SK-N-MC (cell line): Measurements from ENCODE around the gene ANO3.

ENCODE experiments used
- DNase-seq: peaks from one replicate; pipeline ENCODE4 v3.0.0-alpha.2; 2011; ENCODE audit warnings: low read depth, low spot score
- H3K27ac ChIP-seq: fragments of 200-600 bp; sonication (generic); 2 replicates; pipeline ENCODE4 v1.5.1; 2016; ENCODE audit warnings: mixed run types
- H3K36me3 ChIP-seq: fragments of 200-600 bp; sonication (generic); 2 replicates; pipeline ENCODE4 v1.6.1; 2017; ENCODE audit warnings: antibody characterized with exemption, low read length, mixed read lengths; ENCODE audit not compliant: insufficient read depth
- H3K4me3 ChIP-seq: fragments of 200-600 bp; sonication (generic); 2 replicates; pipeline ENCODE4 v1.5.1; 2016
- H3K9ac ChIP-seq: fragments of 200-600 bp; sonication (generic); 2 replicates; pipeline ENCODE4 v1.8.0; 2017; ENCODE audit warnings: mixed run types, mixed read lengths; ENCODE audit not compliant: insufficient read length
- H3K9me3 ChIP-seq: fragments of 200-600 bp; sonication (generic); 2 replicates; pipeline ENCODE4 v1.6.1; 2017; ENCODE audit warnings: low read depth, mild to moderate bottlenecking, antibody characterized with exemption, low read length, moderate library complexity, mixed read lengths
- EZH2 ChIP-seq: fragments of 200-600 bp; sonication (generic); IDR thresholded peaks from one replicate; pipeline ENCODE4 v1.6.1; 2017; ENCODE audit warnings: antibody characterized with exemption
- FOXP2 ChIP-seq: optimal IDR thresholded peaks from 2 replicates; pipeline ENCODE3; 2011; ENCODE audit warnings: mild to moderate bottlenecking, moderate library complexity; ENCODE audit not compliant: insufficient read depth; ENCODE audit errors: extremely low read length, control extremely low read depth
- POLR2AphosphoS5 ChIP-seq: IDR thresholded peaks from 2 replicates; pipeline ENCODE4 v1.6.1; 2012; ENCODE audit warnings: mild to moderate bottlenecking, low read depth, low read length, borderline replicate concordance

ANO3 gene

DNA sequence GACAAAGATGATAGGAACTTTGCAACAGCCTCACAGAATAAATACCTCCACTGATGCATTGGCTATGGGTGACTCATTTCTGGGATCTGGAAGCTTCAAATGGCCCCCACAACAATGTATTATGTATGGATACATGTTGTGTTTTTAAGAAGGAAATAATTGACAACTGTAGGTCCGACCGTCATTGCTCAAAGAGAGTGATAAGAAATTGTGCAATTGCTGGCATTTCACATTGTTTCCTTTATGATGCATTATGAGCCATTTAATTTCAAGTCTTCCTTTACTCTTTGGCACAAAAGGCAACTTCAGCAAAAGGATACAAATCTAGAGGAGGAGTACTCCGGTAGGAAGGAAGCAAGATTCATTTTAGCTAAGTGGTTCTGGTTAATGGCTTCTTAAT lies 2.0 kb downstream of the ANO3 start:
- TF ChIP-seq POLR2AphosphoS5 (no peak), FOXP2 (no peak), EZH2 (no peak)
- no peak for DNase-seq
- H3K36me3 ChIP-seq: no peaks in the 10 kb centered on the region
- H3K9ac ChIP-seq: no peak overlapping the region
- no peak overlapping the region for H3K27ac ChIP-seq
- no peaks in the 10 kb centered on the region for H3K9me3 ChIP-seq
- no peak overlapping the region for H3K4me3 ChIP-seq

DNA sequence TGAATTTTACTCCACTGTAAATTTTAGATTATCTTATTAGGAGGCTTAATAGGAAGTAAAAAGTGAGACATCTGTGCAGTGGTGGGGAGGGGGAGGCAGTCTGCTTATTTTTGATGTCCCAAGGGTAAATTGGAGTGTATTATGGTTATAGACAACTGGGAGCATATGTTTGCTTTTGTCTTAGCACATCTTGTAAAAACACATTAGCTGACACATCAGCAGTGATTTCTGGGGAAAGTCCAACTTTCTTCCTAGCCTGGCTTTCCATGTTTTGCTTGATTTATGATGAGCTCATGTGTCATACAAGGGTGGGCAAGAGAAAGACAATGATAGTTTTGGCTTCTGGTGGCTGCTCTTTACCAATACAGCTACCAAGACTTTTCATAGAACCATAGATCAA lies 4.0 kb downstream of the ANO3 start:
- TF ChIP-seq FOXP2: no peak
- no peak for TF ChIP-seq POLR2AphosphoS5
- no peak for TF ChIP-seq EZH2
- no peak for DNase-seq
- Histone ChIP-seq H3K27ac (no peak overlapping the region), H3K36me3 (no peaks in the 10 kb centered on the region), H3K9ac (no peak overlapping the region), H3K9me3 (no peaks in the 10 kb centered on the region), H3K4me3 (no peak overlapping the region)

DNA sequence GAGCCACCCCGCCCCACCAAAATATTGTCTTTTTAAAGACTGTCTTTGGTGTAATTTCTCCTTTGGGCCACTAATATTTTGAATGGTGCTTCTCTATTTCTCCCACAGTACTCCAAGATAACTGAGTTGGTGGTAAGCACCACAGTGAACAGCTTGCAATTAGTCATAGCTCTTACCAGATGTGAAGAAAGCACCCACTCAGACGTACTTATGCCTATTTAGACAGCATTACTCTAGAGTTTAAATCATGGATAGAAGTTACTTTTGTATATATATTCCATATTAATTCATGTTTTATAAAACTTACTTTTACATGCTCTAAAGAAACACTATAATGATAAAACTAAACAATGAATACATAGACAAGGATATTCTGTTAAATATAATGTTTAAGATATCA lies 12.7 kb downstream of the ANO3 start:
- H3K9me3 ChIP-seq: no peaks in the 10 kb centered on the region
- no peak overlapping the region for H3K4me3 ChIP-seq
- no peak overlapping the region for H3K9ac ChIP-seq
- no peaks in the 10 kb centered on the region for H3K36me3 ChIP-seq
- TF ChIP-seq FOXP2 (no peak), EZH2 (no peak), POLR2AphosphoS5 (no peak)
- no peak for DNase-seq
- H3K27ac ChIP-seq: no peak overlapping the region

DNA sequence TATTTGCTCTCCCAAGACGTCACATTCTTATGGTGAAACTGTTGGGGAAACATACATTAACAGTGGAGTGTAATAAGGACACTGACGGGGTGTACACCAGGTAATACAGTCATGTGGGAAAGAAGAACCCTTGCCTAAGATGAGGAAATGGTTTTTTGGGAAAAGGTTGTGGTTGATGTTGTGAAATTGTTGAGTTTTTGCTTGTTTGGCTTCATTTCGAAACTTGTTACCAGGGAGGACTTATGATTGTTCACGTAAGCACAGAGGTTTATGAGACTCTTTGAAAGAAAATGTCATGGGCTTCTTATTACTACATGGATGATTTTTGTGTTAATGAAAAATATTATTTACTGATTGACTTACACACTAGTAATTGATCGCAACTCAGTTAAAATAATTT lies 16.8 kb downstream of the ANO3 start:
- TF ChIP-seq FOXP2: no peak
- TF ChIP-seq POLR2AphosphoS5: no peak
- no peak for TF ChIP-seq EZH2
- Histone ChIP-seq H3K4me3 (no peak overlapping the region), H3K9ac (no peak overlapping the region), H3K36me3 (no peaks in the 10 kb centered on the region), H3K27ac (no peak overlapping the region), H3K9me3 (no peaks in the 10 kb centered on the region)
- DNase-seq: no peak

DNA sequence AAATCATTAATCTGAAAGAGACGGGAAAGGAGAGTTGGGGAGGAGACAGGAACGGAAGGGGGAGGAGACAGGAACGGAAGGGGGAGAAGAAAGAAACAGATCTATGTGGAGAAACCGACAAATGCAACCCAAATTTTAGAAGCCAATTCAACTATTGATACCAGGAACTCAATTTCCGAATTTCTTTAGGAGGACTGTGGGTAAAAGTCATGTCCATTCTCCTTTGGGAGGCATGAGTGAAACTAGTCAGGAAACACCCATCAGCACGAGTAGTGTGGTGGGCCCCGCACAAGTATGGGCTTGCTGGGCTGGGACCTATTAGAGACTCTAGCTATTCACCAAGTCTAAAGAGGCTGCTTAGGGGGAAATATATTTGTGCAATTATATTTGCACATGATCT lies 18.1 kb downstream of the ANO3 start:
- DNase-seq: no peak
- no peak overlapping the region for H3K27ac ChIP-seq
- TF ChIP-seq FOXP2 (no peak), POLR2AphosphoS5 (no peak), EZH2 (no peak)
- no peaks in the 10 kb centered on the region for H3K9me3 ChIP-seq
- H3K4me3 ChIP-seq: no peak overlapping the region
- H3K9ac ChIP-seq: no peak overlapping the region
- H3K36me3 ChIP-seq: no peaks in the 10 kb centered on the region

DNA sequence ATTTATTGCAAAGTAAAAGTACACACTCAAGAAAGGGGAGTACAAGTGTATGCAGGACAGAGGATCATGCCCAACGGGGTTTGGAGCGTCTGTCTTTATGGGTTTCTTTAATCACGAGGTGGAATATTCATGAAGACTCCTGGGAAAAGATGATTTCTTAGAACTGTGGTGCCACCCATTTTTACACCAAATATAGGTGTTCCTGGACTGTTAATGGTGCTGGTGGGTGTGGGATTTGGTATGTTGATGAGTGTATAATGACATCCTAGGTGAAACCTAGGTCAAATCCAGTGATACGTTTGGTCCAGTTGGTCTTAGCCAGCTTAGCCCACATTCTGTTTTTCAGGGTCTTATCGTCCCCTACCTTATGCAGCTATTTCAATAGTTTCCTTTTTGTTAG lies 21.1 kb downstream of the ANO3 start:
- Histone ChIP-seq H3K27ac (no peak overlapping the region), H3K4me3 (no peak overlapping the region)
- no peak for DNase-seq

DNA sequence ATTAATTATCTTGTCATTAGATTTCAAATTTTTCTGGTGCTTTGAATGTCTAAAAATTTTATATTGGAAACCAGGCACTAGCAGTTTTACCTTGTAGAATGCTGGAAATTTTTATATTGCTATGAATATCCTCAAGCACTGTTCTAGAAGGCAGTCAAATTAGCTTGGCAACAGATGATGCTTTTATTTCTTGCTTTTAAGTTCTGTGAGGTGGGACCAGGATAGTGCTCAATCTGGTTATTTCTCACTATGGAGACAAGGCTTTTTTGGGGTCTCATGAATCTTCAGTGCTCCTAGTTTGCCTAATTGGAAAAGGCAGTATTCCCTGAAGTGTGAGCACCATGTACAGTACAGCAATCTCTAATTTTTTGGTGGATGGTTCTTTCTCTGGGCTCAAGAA lies 27.1 kb downstream of the ANO3 start:
- TF ChIP-seq EZH2 (no peak), POLR2AphosphoS5 (no peak), FOXP2 (no peak)
- Histone ChIP-seq H3K9me3 (no peaks in the 10 kb centered on the region), H3K9ac (no peak overlapping the region), H3K27ac (no peak overlapping the region), H3K4me3 (no peak overlapping the region), H3K36me3 (no peaks in the 10 kb centered on the region)
- DNase-seq: no peak

More for the DNA sequence above, 21.1 kb downstream of the ANO3 start:
- Histone ChIP-seq H3K9ac (no peak overlapping the region), H3K36me3 (no peaks in the 10 kb centered on the region), H3K9me3 (no peaks in the 10 kb centered on the region)
- TF ChIP-seq EZH2: no peak
- TF ChIP-seq POLR2AphosphoS5: no peak

DNA sequence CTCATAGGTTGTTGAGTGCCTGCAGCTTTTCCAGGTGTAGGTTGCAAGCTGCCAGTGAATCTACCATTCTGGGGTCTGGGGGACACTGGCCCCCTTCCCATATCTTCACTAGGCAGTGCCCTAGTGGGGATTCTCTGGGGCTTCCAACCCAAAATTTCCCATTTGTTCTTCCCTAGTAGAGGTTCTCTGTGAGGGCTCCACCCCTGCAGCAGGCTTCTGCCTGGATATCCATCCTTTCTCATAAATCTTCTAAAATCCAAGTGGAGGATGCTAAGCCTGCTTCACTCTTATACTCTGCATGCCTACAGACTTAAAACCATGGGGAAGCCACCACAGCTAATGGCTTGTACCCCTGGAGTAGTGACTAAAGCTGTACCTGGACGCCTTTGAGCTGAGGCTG lies 33.4 kb downstream of the ANO3 start:
- DNase-seq: no peak
- TF ChIP-seq POLR2AphosphoS5 (no peak), EZH2 (no peak), FOXP2 (no peak)

DNA sequence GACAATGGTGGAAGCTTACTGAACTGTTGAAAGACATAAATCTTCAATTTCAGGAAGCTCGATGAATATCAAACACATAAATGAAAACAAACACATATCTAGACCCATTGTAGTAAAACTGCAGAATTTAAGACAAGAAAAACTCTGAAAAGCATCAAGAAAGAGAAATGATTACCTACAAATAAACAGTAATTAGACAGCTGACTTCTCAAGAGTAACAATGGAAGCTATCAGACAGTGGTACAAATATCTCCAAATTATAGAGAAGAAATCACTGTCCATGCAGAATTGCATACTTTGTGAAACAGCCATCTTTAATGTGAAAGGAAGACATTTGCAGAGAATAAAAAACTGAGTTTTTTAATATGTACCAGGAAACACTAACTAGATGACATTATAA lies 45.7 kb downstream of the ANO3 start:
- H3K9me3 ChIP-seq: no peaks in the 10 kb centered on the region; the same call in 1 of the 2 replicates
- DNase-seq: no peak

More for the DNA sequence above, 33.4 kb downstream of the ANO3 start:
- Histone ChIP-seq H3K36me3 (no peaks in the 10 kb centered on the region), H3K27ac (no peak overlapping the region), H3K9ac (no peak overlapping the region), H3K4me3 (no peak overlapping the region), H3K9me3 (no peaks in the 10 kb centered on the region)

More for the DNA sequence above, 45.7 kb downstream of the ANO3 start:
- TF ChIP-seq POLR2AphosphoS5: no peak
- no peak for TF ChIP-seq FOXP2
- TF ChIP-seq EZH2: no peak
- no peaks in the 10 kb centered on the region for H3K36me3 ChIP-seq
- H3K4me3 ChIP-seq: no peak overlapping the region
- no peak overlapping the region for H3K9ac ChIP-seq
- no peak overlapping the region for H3K27ac ChIP-seq
